Heart left ventricle (tissue), 13 donors: ENCODE results near the gene GFI1B.

ENCODE experiments used
- CTCF ChIP-seq, 12 donors: fragments of 200-600 bp; sonication (generic) in 4 of 12; IDR thresholded peaks; one replicate each; pipeline versions ENCODE4 v1.5.0 to v1.8.0; 2018 to 2022; ENCODE audit warnings: antibody characterized with exemption in 12 of 12, mild to moderate bottlenecking in 5 of 12
- POLR2A ChIP-seq, 2 donors: fragments of 450-650 bp; IDR thresholded peaks; one replicate each; pipeline ENCODE4 v1.6.1; 2017; ENCODE audit warnings: antibody characterized with exemption in 2 of 2, mild to moderate bottlenecking in 2 of 2, moderate library complexity in 2 of 2
- donor health status: ischemic (EF 13 %, LVEDD 7.1; RV severe dilation, severe dysfunction).
- donor health status: DM: no; HTN: yes; CAD: no.
- donor health status: DM: no; HTN: no; CAD: no.
- donor health status: ischemic (EF 25% LVEDD 6.9; RV normal size, moderate dysfunction).
- donor health status: ischemic (EF 25% LVEDD 5.7; RV mildly dilated, moderate dysfunction).
- donor health status: ischemic (EF 35%, LVEDD 5.7; RV mildly dilated, moderate dysfunction).
- donor health status: nonischemic (EF 11% LVEDD 7.7; RV severe dilation, severe dysfunction).
- donor health status: DM: yes; HTN: yes; CAD: no.
- donor health status: PGD.
- donor health status: ischemic (EF 29% LVEDD 5.4; RV normal size, mild dysfunction).
- donor health status: nonischemic (EF 23%, LVEDD 6.1; RV moderate dilation, normal function).

- TF ChIP-seq CTCF (IDR thresholded peaks at IDR 0.05), result no peak
- TF ChIP-seq POLR2A (IDR thresholded peaks at IDR 0.05), result no peak
These were observed 47.2 kb upstream of the GFI1B start for GRCh38 chr9:132931178-132931735.
